GM12874 (cell line): ENCODE data around the gene NHSL2.

Experiments
- CTCF ChIP-seq: IDR thresholded peaks from 2 replicates; pipeline ENCODE4 v1.5.1; 2011; ENCODE audit warnings: low read depth, mild to moderate bottlenecking, control low read depth, low read length, moderate library complexity; ENCODE audit not compliant: insufficient read depth

NHSL2 gene

GRCh38 chrX:71992711-71993110 lies 82.1 kb downstream of the NHSL2 start:
- TF ChIP-seq CTCF = no peak

- TF ChIP-seq CTCF = no peak
Observed at GRCh38 chrX:71993371-71993770, 82.7 kb downstream of the NHSL2 start.

- TF ChIP-seq CTCF = no peak
Observed at GRCh38 chrX:71994601-71995000, 84.0 kb downstream of the NHSL2 start.

- no peak for TF ChIP-seq CTCF
Observed at GRCh38 chrX:71995122-71995521, 84.5 kb downstream of the NHSL2 start.

GRCh38 chrX:71996136-71996535 lies 85.5 kb downstream of the NHSL2 start:
- TF ChIP-seq CTCF = no peak

GRCh38 chrX:71996826-71997225 lies 86.2 kb downstream of the NHSL2 start:
- no peak for TF ChIP-seq CTCF

GRCh38 chrX:71997320-71997719 lies 86.7 kb downstream of the NHSL2 start:
- TF ChIP-seq CTCF = no peak

- peak; percentile 25; the same call in 1 of the 2 replicates for TF ChIP-seq CTCF
Observed at GRCh38 chrX:71998836-71999509, 88.3 kb downstream of the NHSL2 start.
